ENCODE results near the gene CPXM2.

The CPXM2 gene

GRCh38 chr10:123755061-123755460 is 136.5 kb downstream of the CPXM2 start:
- H3K4me3 ChIP-seq (ENCODE audit: extremely low read depth, insufficient read depth, low read length, poor library complexity, severe bottlenecking): no peak overlapping the region
- H3K27ac ChIP-seq (ENCODE audit: low read depth, low read length, severe bottlenecking): no peak overlapping the region
- 38 to 62% methylated on average over 1 to 2 of the region's 2 CpGs for WGBS, 2 experiments (ENCODE audit: insufficient coverage in 2 of 2)
- peaks cover 10% of the 10 kb centered on the region for H3K9me3 ChIP-seq (ENCODE audit: control insufficient read depth, low read length)
- H3K36me3 ChIP-seq (ENCODE audit: control insufficient read depth, insufficient read depth, low read length): peaks cover 4% of the 10 kb centered on the region
- peaks cover 18% of the 10 kb centered on the region for H3K4me1 ChIP-seq (ENCODE audit: control insufficient read depth, insufficient read depth, low read length, poor library complexity, severe bottlenecking)

GRCh38 chr10:123754123-123754522 is 137.5 kb downstream of the CPXM2 start:
- no peak overlapping the region for H3K27ac ChIP-seq (ENCODE audit: low read depth, low read length, severe bottlenecking)
- H3K4me1 ChIP-seq (ENCODE audit: control insufficient read depth, insufficient read depth, low read length, poor library complexity, severe bottlenecking): peaks cover 14% of the 10 kb centered on the region
- peaks cover 11% of the 10 kb centered on the region for H3K9me3 ChIP-seq (ENCODE audit: control insufficient read depth, low read length)
- no peak overlapping the region for H3K4me3 ChIP-seq (ENCODE audit: extremely low read depth, insufficient read depth, low read length, poor library complexity, severe bottlenecking)
- 80 to 96% methylated on average over 2 to 3 of the region's 4 CpGs for WGBS, 2 experiments (ENCODE audit: insufficient coverage in 2 of 2)
- H3K36me3 ChIP-seq (ENCODE audit: control insufficient read depth, insufficient read depth, low read length): peaks cover 4% of the 10 kb centered on the region

- peaks cover 5% of the 10 kb centered on the region for H3K4me1 ChIP-seq (ENCODE audit: control insufficient read depth, insufficient read depth, low read length, poor library complexity, severe bottlenecking)
- H3K27ac ChIP-seq (ENCODE audit: low read depth, low read length, severe bottlenecking): no peak overlapping the region
- WGBS, 2 experiments (ENCODE audit: insufficient coverage in 2 of 2): 83 to 86% methylated on average over 7 to 8 of the region's 10 CpGs
- no peaks in the 10 kb centered on the region for H3K36me3 ChIP-seq (ENCODE audit: control insufficient read depth, insufficient read depth, low read length)
- no peak overlapping the region for H3K4me3 ChIP-seq (ENCODE audit: extremely low read depth, insufficient read depth, low read length, poor library complexity, severe bottlenecking)
- peaks cover 11% of the 10 kb centered on the region for H3K9me3 ChIP-seq (ENCODE audit: control insufficient read depth, low read length)
Observed at GRCh38 chr10:123751342-123752134, 140.1 kb downstream of the CPXM2 start.

GRCh38 chr10:123750901-123751300 is 140.7 kb downstream of the CPXM2 start:
- no peaks in the 10 kb centered on the region for H3K36me3 ChIP-seq (ENCODE audit: control insufficient read depth, insufficient read depth, low read length)
- peaks cover 11% of the 10 kb centered on the region for H3K9me3 ChIP-seq (ENCODE audit: control insufficient read depth, low read length)
- peaks cover 5% of the 10 kb centered on the region for H3K4me1 ChIP-seq (ENCODE audit: control insufficient read depth, insufficient read depth, low read length, poor library complexity, severe bottlenecking)
- H3K27ac ChIP-seq (ENCODE audit: low read depth, low read length, severe bottlenecking): no peak overlapping the region
- 89 to 92% methylated on average over 7 of the region's 9 CpGs for WGBS, 2 experiments (ENCODE audit: insufficient coverage in 2 of 2)
- H3K4me3 ChIP-seq (ENCODE audit: extremely low read depth, insufficient read depth, low read length, poor library complexity, severe bottlenecking): no peak overlapping the region

GRCh38 chr10:123748711-123749110 is 142.9 kb downstream of the CPXM2 start:
- H3K9me3 ChIP-seq (ENCODE audit: control insufficient read depth, low read length): peaks cover 11% of the 10 kb centered on the region
- no peak overlapping the region for H3K4me3 ChIP-seq (ENCODE audit: extremely low read depth, insufficient read depth, low read length, poor library complexity, severe bottlenecking)
- 95 to 98% methylated on average over 9 to 15 of the region's 15 CpGs for WGBS, 2 experiments (ENCODE audit: insufficient coverage in 2 of 2)
- H3K36me3 ChIP-seq (ENCODE audit: control insufficient read depth, insufficient read depth, low read length): no peaks in the 10 kb centered on the region
- H3K27ac ChIP-seq (ENCODE audit: low read depth, low read length, severe bottlenecking): no peak overlapping the region
- peaks cover 5% of the 10 kb centered on the region for H3K4me1 ChIP-seq (ENCODE audit: control insufficient read depth, insufficient read depth, low read length, poor library complexity, severe bottlenecking)

GRCh38 chr10:123747426-123747825 is 144.2 kb downstream of the CPXM2 start:
- H3K4me3 ChIP-seq (ENCODE audit: extremely low read depth, insufficient read depth, low read length, poor library complexity, severe bottlenecking): no peak overlapping the region
- peaks cover 12% of the 10 kb centered on the region for H3K4me1 ChIP-seq (ENCODE audit: control insufficient read depth, insufficient read depth, low read length, poor library complexity, severe bottlenecking)
- H3K27ac ChIP-seq (ENCODE audit: low read depth, low read length, severe bottlenecking): no peak overlapping the region
- no peaks in the 10 kb centered on the region for H3K36me3 ChIP-seq (ENCODE audit: control insufficient read depth, insufficient read depth, low read length)
- WGBS, 2 experiments (ENCODE audit: insufficient coverage in 2 of 2): 85 to 94% methylated on average over 2 to 3 of the region's 3 CpGs
- peaks cover 11% of the 10 kb centered on the region for H3K9me3 ChIP-seq (ENCODE audit: control insufficient read depth, low read length)

- H3K9me3 ChIP-seq (ENCODE audit: control insufficient read depth, low read length): peaks cover 11% of the 10 kb centered on the region
- H3K36me3 ChIP-seq (ENCODE audit: control insufficient read depth, insufficient read depth, low read length): no peaks in the 10 kb centered on the region
- H3K27ac ChIP-seq (ENCODE audit: low read depth, low read length, severe bottlenecking): no peak overlapping the region
- H3K4me3 ChIP-seq (ENCODE audit: extremely low read depth, insufficient read depth, low read length, poor library complexity, severe bottlenecking): no peak overlapping the region
- 60 to 72% methylated on average over 5 to 8 of the region's 8 CpGs for WGBS, 2 experiments (ENCODE audit: insufficient coverage in 2 of 2)
- H3K4me1 ChIP-seq (ENCODE audit: control insufficient read depth, insufficient read depth, low read length, poor library complexity, severe bottlenecking): peaks cover 12% of the 10 kb centered on the region
Observed at GRCh38 chr10:123746942-123747341, 144.7 kb downstream of the CPXM2 start.

- WGBS, 2 experiments (ENCODE audit: insufficient coverage in 2 of 2): 76 to 80% methylated on average over 6 to 7 of the region's 7 CpGs
- no peak overlapping the region for H3K27ac ChIP-seq (ENCODE audit: low read depth, low read length, severe bottlenecking)
Observed at GRCh38 chr10:123746520-123746919, 145.1 kb downstream of the CPXM2 start.

GRCh38 chr10:123746061-123746460 is 145.5 kb downstream of the CPXM2 start:
- 73 to 75% methylated on average over 4 of the region's 4 CpGs for WGBS, 2 experiments (ENCODE audit: insufficient coverage in 2 of 2)
- peaks cover 12% of the 10 kb centered on the region for H3K4me1 ChIP-seq (ENCODE audit: control insufficient read depth, insufficient read depth, low read length, poor library complexity, severe bottlenecking)
- peaks cover 11% of the 10 kb centered on the region for H3K9me3 ChIP-seq (ENCODE audit: control insufficient read depth, low read length)
- H3K4me3 ChIP-seq (ENCODE audit: extremely low read depth, insufficient read depth, low read length, poor library complexity, severe bottlenecking): no peak overlapping the region
- H3K27ac ChIP-seq (ENCODE audit: low read depth, low read length, severe bottlenecking): no peak overlapping the region
- H3K36me3 ChIP-seq (ENCODE audit: control insufficient read depth, insufficient read depth, low read length): no peaks in the 10 kb centered on the region

More at GRCh38 chr10:123746520-123746919, 145.1 kb downstream of the CPXM2 start:
- Histone ChIP-seq H3K4me3 (ENCODE audit: extremely low read depth, insufficient read depth, low read length, poor library complexity, severe bottlenecking) (no peak overlapping the region), H3K9me3 (ENCODE audit: control insufficient read depth, low read length) (peaks cover 11% of the 10 kb centered on the region), H3K4me1 (ENCODE audit: control insufficient read depth, insufficient read depth, low read length, poor library complexity, severe bottlenecking) (peaks cover 12% of the 10 kb centered on the region), H3K36me3 (ENCODE audit: control insufficient read depth, insufficient read depth, low read length) (no peaks in the 10 kb centered on the region)

GRCh38 chr10:123744224-123744536 is 147.4 kb downstream of the CPXM2 start:
- 82 to 88% methylated on average over 4 to 6 of the region's 6 CpGs for WGBS, 2 experiments (ENCODE audit: insufficient coverage in 2 of 2)

GRCh38 chr10:123743441-123744223 is 148.0 kb downstream of the CPXM2 start:
- Histone ChIP-seq H3K4me3 (ENCODE audit: extremely low read depth, insufficient read depth, low read length, poor library complexity, severe bottlenecking) (no peak overlapping the region), H3K4me1 (ENCODE audit: control insufficient read depth, insufficient read depth, low read length, poor library complexity, severe bottlenecking) (peaks cover 12% of the 10 kb centered on the region), H3K36me3 (ENCODE audit: control insufficient read depth, insufficient read depth, low read length) (no peaks in the 10 kb centered on the region), H3K27ac (ENCODE audit: low read depth, low read length, severe bottlenecking) (no peak overlapping the region), H3K9me3 (ENCODE audit: control insufficient read depth, low read length) (no peaks in the 10 kb centered on the region)
- 71 to 74% methylated on average over 10 to 12 of the region's 13 CpGs for WGBS, 2 experiments (ENCODE audit: insufficient coverage in 2 of 2)

More at GRCh38 chr10:123744224-123744536, 147.4 kb downstream of the CPXM2 start:
- no peaks in the 10 kb centered on the region for H3K9me3 ChIP-seq (ENCODE audit: control insufficient read depth, low read length)
- H3K4me1 ChIP-seq (ENCODE audit: control insufficient read depth, insufficient read depth, low read length, poor library complexity, severe bottlenecking): peaks cover 12% of the 10 kb centered on the region
- H3K4me3 ChIP-seq (ENCODE audit: extremely low read depth, insufficient read depth, low read length, poor library complexity, severe bottlenecking): no peak overlapping the region
- H3K27ac ChIP-seq (ENCODE audit: low read depth, low read length, severe bottlenecking): no peak overlapping the region
- no peaks in the 10 kb centered on the region for H3K36me3 ChIP-seq (ENCODE audit: control insufficient read depth, insufficient read depth, low read length)

Data from mesodermal cell (in vitro differentiated cells).